ENCODE measurements around the gene RPL3.

The RPL3 gene

DNA sequence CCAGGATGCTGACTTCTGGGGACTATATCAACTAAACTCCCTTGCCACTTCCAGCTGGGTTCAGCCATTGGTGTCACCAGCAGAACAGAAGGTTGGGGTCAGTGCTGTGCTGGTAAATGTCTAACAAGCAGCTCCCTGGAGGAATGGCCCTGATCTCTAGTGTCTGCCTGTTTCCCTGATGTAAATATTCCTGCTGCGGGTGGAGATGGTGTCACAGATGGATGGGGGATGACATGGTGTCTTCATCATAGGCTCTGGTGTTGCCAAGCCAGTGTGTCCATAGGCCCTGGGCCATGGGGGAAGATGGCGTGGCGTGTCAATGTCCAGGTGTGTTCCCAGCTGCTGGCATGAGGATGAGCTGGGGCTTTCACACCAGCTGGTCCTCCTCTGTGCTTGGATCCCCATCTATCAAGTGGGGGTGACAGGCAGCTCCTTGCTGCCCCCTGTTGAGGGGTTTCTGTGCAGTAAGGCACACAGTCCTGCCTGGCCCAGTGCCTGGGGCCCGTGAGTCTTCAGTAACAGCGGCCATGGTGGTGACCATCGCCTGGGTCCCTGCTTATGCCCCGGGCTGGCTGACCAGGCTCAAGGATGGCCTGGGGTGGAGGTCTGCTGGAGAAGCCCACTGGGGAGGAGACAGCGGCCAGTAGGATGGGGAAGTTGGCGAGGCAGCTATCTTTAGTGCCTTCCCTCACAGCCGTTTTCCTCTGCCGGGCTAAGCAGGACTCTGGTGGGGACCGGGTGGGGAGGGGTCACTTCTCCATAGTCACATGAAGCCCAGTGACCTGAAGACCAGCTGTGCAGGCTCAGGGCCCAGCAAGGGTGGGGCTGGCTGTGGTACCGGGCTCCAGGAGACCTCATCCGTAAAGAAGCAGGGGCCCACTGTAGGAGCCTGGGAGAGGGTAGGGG, 12.7 kb downstream of the RPL3 start:
- TF ChIP-seq POLR2AphosphoS5 (IDR thresholded peaks at IDR 0.05; ENCODE audit: low read depth, low read length) (no peak), REST (IDR thresholded peaks at IDR 0.05; ENCODE audit: insufficient read depth in 1 of 2, low read depth in 2 of 2, low read length in 2 of 2) (no peak), TAF1 (IDR thresholded peaks at IDR 0.05; ENCODE audit: borderline replicate concordance, insufficient read depth, low read length) (no peak), SIN3A (IDR thresholded peaks at IDR 0.05; ENCODE audit: borderline replicate concordance, insufficient read depth, low read length) (no peak), FOXP2 (optimal IDR thresholded peaks at IDR 0.05; ENCODE audit: borderline replicate concordance, extremely low read depth, extremely low read length, insufficient read depth) (no peak)

DNA sequence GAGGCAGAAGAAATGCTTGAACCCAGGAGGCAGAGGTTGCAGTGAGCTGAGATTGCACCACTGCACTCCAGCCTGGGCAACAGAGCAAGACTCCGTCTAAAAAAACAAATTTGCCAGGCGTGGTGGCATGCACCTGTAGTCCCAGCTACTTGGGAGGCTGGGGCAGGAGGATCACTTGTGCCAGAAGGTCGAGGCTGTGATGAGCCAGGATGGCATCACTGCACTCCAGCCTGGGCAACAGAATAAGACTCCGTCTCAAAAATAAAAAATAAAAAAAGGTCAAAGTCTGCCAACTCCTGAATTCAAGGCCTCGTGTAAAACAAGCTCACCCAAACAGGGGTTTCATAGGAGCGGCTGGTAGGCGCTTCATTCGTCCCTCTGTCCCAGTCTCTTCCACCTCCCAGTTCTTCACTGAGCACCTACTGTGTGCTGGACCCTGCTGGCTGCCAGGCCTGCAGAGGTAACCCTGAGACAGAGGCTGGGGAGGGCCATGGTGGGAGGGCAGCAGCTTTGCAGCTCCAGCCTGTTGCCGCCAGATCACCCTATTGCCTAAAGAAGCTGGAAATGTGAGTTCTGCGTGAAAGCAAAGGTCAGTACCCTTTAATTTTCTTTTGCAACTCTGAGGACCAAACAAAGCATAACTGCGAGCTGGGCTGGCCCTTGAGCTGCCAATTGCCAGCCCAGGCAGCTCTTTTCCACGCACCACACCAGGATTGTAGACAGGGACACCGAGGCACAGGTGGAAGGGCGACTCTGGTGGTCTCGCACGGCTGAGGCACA, 15.3 kb downstream of the RPL3 start:
- TF ChIP-seq TAF1 (IDR thresholded peaks at IDR 0.05; ENCODE audit: borderline replicate concordance, insufficient read depth, low read length) (no peak), FOXP2 (optimal IDR thresholded peaks at IDR 0.05; ENCODE audit: borderline replicate concordance, extremely low read depth, extremely low read length, insufficient read depth) (no peak), REST (IDR thresholded peaks at IDR 0.05; ENCODE audit: insufficient read depth in 1 of 2, low read depth in 2 of 2, low read length in 2 of 2) (no peak), SIN3A (IDR thresholded peaks at IDR 0.05; ENCODE audit: borderline replicate concordance, insufficient read depth, low read length) (no peak), POLR2AphosphoS5 (IDR thresholded peaks at IDR 0.05; ENCODE audit: low read depth, low read length) (no peak)

DNA sequence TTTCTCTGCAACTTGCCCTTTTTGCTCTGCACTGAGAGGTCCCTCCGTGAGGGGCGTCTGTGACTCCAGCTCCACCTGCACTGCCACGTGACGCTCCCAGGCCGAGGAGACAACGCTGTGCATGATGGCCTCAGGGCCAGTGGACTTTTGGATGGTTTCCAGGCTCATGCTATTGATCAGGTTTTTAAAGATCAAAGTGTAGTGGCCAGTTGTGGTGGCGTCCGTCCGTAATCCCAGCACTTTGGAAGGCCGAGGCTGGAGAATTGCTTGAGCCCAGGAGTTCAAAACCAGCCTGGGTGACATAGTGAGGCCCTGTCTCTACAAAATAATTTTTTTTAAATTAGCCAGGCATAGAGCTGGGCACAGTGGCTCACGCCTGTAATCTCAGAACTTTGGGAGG, 16.1 kb downstream of the RPL3 start:
- TF ChIP-seq POLR2AphosphoS5 (IDR thresholded peaks at IDR 0.05; ENCODE audit: low read depth, low read length), result no peak
- TF ChIP-seq SIN3A (IDR thresholded peaks at IDR 0.05; ENCODE audit: borderline replicate concordance, insufficient read depth, low read length), result no peak
- no peak for TF ChIP-seq REST (IDR thresholded peaks at IDR 0.05; ENCODE audit: insufficient read depth in 1 of 2, low read depth in 2 of 2, low read length in 2 of 2)
- TF ChIP-seq FOXP2 (optimal IDR thresholded peaks at IDR 0.05; ENCODE audit: borderline replicate concordance, extremely low read depth, extremely low read length, insufficient read depth), result no peak
- no peak for TF ChIP-seq TAF1 (IDR thresholded peaks at IDR 0.05; ENCODE audit: borderline replicate concordance, insufficient read depth, low read length)

DNA sequence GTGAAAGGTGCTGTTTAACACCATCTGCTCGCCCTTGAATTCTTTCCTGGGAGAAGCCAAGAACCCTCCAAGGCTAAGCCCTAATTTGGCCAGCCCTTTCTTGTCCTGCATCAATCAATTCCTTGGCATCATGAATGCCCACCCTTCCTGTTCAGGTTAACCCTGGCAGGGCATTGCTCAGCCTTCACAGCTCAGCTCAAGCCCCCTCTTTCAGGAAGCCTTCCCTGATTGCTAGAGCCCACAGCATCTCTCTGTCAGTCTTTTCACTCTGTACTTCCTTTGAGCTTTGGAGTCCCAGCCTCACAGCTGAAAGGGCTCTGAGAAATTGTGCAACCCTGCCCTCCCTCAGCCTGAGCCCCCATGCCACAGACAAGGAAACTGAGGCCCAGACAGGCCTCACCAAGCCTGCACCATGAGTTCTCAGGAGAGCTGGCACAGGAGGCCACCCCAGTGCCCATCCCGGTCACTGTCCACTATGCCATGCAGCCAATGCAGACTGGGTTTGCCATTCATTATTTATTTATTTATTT, 16.9 kb downstream of the RPL3 start:
- TF ChIP-seq TAF1 (IDR thresholded peaks at IDR 0.05; ENCODE audit: borderline replicate concordance, insufficient read depth, low read length), result no peak
- TF ChIP-seq REST (IDR thresholded peaks at IDR 0.05; ENCODE audit: insufficient read depth in 1 of 2, low read depth in 2 of 2, low read length in 2 of 2), result no peak
- TF ChIP-seq POLR2AphosphoS5 (IDR thresholded peaks at IDR 0.05; ENCODE audit: low read depth, low read length), result no peak
- no peak for TF ChIP-seq SIN3A (IDR thresholded peaks at IDR 0.05; ENCODE audit: borderline replicate concordance, insufficient read depth, low read length)
- no peak for TF ChIP-seq FOXP2 (optimal IDR thresholded peaks at IDR 0.05; ENCODE audit: borderline replicate concordance, extremely low read depth, extremely low read length, insufficient read depth)
